K562 (cell line): ENCODE data around the gene DIPK1A. TPM values are rescaled to one million over a fixed set of nuclear protein-coding genes. Genes with fewer than 3 reads are reported as not detected.
A peak's percentile ranks its signal among the peaks of the same experiment; 100 is the strongest.

ENCODE experiments used
- CBX1 ChIP-seq: sonication (generic); IDR thresholded peaks from 2 replicates; pipeline ENCODE4 v1.6.1; 2016; ENCODE audit warnings: antibody characterized with exemption, low read depth, mild to moderate bottlenecking
- CREB3L1 ChIP-seq: fragments of 450-650 bp; IDR thresholded peaks from 2 replicates; pipeline ENCODE4 v1.6.1; 2014; ENCODE audit warnings: low read depth, mild to moderate bottlenecking, moderate library complexity, borderline replicate concordance
- ETS2 ChIP-seq: IDR thresholded peaks from 2 replicates; pipeline ENCODE4 v1.6.1; 2016; ENCODE audit warnings: borderline replicate concordance, missing genetic modification characterization, mild to moderate bottlenecking, moderate library complexity, missing compliant biosample characterization; ENCODE audit not compliant: poor library complexity, severe bottlenecking
- GTF2F1 ChIP-seq: IDR thresholded peaks from 2 replicates; pipeline ENCODE4 v1.6.1; 2011; ENCODE audit warnings: low read depth, low read length, improper control_type of control experiment
- HES1 ChIP-seq: fragments of 450-650 bp; IDR thresholded peaks from 2 replicates; pipeline ENCODE4 v1.6.1; 2016; ENCODE audit warnings: low read depth, mild to moderate bottlenecking, moderate library complexity
- KAT2B ChIP-seq: IDR thresholded peaks from one replicate; pipeline ENCODE4 v1.6.1; 2012; ENCODE audit warnings: low read depth, mild to moderate bottlenecking, control low read depth, inconsistent platforms, low read length, moderate library complexity
- PKNOX1 ChIP-seq: fragments of 450-650 bp; IDR thresholded peaks from 2 replicates; pipeline ENCODE4 v1.6.1; 2016
- U2AF2 ChIP-seq: fragments of 200-400 bp; formaldehyde crosslinking; optimal IDR thresholded peaks from 2 replicates; pipeline ENCODE3; 2017; ENCODE audit warnings: low read depth, mild to moderate bottlenecking, low read length
- ZNF41 ChIP-seq: fragments of 250-450 bp; sonication (Bioruptor Pico); conservative IDR thresholded peaks from 2 replicates; pipeline ENCODE4 v1.4.0; 2020; ENCODE audit warnings: mild to moderate bottlenecking
- ZNF696 ChIP-seq: fragments of 250-450 bp; sonication (Bioruptor Pico); conservative IDR thresholded peaks from 2 replicates; pipeline ENCODE4 v1.4.0; 2020; ENCODE audit warnings: mild to moderate bottlenecking, moderate library complexity
- ZZZ3 ChIP-seq: fragments of 450-650 bp; IDR thresholded peaks from 2 replicates; pipeline ENCODE4 v1.6.1; 2016; ENCODE audit warnings: antibody characterized with exemption, mild to moderate bottlenecking, moderate library complexity
- polyA plus RNA-seq, 8 experiments: library from polyadenylated mRNA; depleted of rRNA in 4 of 8; stranded (reverse) in 5 of 8; unstranded in 3 of 8; fragments of >200 nt; fragmentation: Nextera tagmentation in 2 of 8; fragmentation: Illumina TruSeq in 1 of 8; extraction: Ambion mirVana in 2 of 8; extraction: Trizol in 1 of 8; gene quantifications; 2 replicates each; pipeline versions ENCODE4 v1.2.1 to v1.2.3, GENCODE V29; 2011 to 2014; ENCODE audit warnings: inconsistent platforms in 1 of 8, missing spikeins in 1 of 8
- total RNA-seq, 7 experiments: library from RNA; depleted of rRNA in 6 of 7; stranded (reverse); fragments of >200 nt in 6 of 7; fragmentation: Illumina TruSeq in 2 of 7; extraction: Trizol in 2 of 7; gene quantifications; 2 replicates each; pipeline versions ENCODE4 v1.2.1 to v1.2.3, GENCODE V29; 2011 to 2021; ENCODE audit warnings: low replicate concordance in 1 of 7
- TF ChIP-seq, protein P1 (sequence below): fragments of 200-600 bp; sonication (generic); IDR thresholded peaks from one replicate; pipeline ENCODE4 v1.6.1; 2012; ENCODE audit warnings: mild to moderate bottlenecking, low read depth, low read length, inconsistent platforms

Gene DIPK1A
- total and polyA plus RNA-seq, 9 of the 15 experiments (the other 6 are each of a cell fraction or from before 2014, with no cell fraction given) = 0.54 to 2.5 (median 1.3) TPM

DNA sequence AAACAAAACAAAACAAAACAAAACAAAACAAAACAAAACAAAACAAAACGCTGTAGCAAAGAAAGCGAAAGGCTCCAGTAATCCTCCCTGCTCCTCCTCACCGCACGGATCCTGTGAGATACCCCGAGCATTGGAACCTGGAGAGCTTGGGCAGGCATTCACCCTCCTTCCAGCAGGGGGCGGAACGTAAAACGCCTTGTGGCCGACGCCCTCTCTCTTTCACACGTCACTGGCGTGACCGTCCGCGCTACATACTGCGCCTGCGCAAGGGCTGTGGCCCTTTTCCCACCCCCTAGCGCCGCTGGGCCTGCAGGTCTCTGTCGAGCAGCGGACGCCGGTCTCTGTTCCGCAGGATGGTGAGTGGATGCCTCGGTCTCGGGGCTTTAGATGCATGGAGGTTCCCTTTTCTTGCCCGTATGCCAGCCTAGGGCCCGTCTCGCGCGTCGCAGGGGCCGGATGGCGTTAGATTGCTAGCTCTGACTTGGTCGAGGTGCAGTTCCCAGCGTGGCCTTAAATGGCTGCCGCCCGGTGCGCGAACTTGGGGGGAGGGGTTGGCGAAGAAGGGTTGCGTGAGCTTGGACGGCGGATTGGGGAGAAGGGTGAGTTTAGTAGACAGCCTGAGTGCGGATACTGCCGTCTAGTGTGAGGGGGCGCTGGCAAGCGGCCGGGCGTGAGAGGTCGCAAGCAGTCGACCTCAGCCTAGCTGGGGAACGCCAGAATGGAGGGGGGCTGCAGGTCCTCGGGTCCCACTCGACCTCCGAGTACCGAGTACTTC, 129.3 kb downstream of the DIPK1A start, which contains the start of gene RPL5 (continued):
- TF ChIP-seq, protein P1, sequence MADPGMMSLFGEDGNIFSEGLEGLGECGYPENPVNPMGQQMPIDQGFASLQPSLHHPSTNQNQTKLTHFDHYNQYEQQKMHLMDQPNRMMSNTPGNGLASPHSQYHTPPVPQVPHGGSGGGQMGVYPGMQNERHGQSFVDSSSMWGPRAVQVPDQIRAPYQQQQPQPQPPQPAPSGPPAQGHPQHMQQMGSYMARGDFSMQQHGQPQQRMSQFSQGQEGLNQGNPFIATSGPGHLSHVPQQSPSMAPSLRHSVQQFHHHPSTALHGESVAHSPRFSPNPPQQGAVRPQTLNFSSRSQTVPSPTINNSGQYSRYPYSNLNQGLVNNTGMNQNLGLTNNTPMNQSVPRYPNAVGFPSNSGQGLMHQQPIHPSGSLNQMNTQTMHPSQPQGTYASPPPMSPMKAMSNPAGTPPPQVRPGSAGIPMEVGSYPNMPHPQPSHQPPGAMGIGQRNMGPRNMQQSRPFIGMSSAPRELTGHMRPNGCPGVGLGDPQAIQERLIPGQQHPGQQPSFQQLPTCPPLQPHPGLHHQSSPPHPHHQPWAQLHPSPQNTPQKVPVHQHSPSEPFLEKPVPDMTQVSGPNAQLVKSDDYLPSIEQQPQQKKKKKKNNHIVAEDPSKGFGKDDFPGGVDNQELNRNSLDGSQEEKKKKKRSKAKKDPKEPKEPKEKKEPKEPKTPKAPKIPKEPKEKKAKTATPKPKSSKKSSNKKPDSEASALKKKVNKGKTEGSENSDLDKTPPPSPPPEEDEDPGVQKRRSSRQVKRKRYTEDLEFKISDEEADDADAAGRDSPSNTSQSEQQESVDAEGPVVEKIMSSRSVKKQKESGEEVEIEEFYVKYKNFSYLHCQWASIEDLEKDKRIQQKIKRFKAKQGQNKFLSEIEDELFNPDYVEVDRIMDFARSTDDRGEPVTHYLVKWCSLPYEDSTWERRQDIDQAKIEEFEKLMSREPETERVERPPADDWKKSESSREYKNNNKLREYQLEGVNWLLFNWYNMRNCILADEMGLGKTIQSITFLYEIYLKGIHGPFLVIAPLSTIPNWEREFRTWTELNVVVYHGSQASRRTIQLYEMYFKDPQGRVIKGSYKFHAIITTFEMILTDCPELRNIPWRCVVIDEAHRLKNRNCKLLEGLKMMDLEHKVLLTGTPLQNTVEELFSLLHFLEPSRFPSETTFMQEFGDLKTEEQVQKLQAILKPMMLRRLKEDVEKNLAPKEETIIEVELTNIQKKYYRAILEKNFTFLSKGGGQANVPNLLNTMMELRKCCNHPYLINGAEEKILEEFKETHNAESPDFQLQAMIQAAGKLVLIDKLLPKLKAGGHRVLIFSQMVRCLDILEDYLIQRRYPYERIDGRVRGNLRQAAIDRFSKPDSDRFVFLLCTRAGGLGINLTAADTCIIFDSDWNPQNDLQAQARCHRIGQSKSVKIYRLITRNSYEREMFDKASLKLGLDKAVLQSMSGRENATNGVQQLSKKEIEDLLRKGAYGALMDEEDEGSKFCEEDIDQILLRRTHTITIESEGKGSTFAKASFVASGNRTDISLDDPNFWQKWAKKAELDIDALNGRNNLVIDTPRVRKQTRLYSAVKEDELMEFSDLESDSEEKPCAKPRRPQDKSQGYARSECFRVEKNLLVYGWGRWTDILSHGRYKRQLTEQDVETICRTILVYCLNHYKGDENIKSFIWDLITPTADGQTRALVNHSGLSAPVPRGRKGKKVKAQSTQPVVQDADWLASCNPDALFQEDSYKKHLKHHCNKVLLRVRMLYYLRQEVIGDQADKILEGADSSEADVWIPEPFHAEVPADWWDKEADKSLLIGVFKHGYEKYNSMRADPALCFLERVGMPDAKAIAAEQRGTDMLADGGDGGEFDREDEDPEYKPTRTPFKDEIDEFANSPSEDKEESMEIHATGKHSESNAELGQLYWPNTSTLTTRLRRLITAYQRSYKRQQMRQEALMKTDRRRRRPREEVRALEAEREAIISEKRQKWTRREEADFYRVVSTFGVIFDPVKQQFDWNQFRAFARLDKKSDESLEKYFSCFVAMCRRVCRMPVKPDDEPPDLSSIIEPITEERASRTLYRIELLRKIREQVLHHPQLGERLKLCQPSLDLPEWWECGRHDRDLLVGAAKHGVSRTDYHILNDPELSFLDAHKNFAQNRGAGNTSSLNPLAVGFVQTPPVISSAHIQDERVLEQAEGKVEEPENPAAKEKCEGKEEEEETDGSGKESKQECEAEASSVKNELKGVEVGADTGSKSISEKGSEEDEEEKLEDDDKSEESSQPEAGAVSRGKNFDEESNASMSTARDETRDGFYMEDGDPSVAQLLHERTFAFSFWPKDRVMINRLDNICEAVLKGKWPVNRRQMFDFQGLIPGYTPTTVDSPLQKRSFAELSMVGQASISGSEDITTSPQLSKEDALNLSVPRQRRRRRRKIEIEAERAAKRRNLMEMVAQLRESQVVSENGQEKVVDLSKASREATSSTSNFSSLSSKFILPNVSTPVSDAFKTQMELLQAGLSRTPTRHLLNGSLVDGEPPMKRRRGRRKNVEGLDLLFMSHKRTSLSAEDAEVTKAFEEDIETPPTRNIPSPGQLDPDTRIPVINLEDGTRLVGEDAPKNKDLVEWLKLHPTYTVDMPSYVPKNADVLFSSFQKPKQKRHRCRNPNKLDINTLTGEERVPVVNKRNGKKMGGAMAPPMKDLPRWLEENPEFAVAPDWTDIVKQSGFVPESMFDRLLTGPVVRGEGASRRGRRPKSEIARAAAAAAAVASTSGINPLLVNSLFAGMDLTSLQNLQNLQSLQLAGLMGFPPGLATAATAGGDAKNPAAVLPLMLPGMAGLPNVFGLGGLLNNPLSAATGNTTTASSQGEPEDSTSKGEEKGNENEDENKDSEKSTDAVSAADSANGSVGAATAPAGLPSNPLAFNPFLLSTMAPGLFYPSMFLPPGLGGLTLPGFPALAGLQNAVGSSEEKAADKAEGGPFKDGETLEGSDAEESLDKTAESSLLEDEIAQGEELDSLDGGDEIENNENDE = peak; percentile 81
- TF ChIP-seq CREB3L1 (peak; percentile 90), ZNF41 (CRISPR knock-in tag) (no peak), U2AF2 (no peak), ZNF696 (CRISPR knock-in tag) (no peak), GTF2F1 (peak; percentile 95), HES1 (0 out of 2 replicates have a peak, but pooled peaks have one; percentile 12), PKNOX1 (peak; percentile 31; the same call in 1 of the 2 replicates), ZZZ3 (peak; percentile 100), ETS2 (no peak), CBX1 (peak; percentile 98), KAT2B (peak; percentile 84)
